Activated CD4-positive, alpha-beta T cell treated with anti-CD3 and anti-CD28 coated beads, Interleukin-2, amount 50 U/mL, for 24 hours (primary cell): ENCODE results near the gene SORBS1.

Source experiments
- DNase-seq, 2 donors: peaks; one replicate each; pipeline ENCODE4 v3.0.0-alpha.2; 2020; ENCODE audit warnings: low read depth in 1 of 2, low spot score in 1 of 2

SORBS1 gene

DNA sequence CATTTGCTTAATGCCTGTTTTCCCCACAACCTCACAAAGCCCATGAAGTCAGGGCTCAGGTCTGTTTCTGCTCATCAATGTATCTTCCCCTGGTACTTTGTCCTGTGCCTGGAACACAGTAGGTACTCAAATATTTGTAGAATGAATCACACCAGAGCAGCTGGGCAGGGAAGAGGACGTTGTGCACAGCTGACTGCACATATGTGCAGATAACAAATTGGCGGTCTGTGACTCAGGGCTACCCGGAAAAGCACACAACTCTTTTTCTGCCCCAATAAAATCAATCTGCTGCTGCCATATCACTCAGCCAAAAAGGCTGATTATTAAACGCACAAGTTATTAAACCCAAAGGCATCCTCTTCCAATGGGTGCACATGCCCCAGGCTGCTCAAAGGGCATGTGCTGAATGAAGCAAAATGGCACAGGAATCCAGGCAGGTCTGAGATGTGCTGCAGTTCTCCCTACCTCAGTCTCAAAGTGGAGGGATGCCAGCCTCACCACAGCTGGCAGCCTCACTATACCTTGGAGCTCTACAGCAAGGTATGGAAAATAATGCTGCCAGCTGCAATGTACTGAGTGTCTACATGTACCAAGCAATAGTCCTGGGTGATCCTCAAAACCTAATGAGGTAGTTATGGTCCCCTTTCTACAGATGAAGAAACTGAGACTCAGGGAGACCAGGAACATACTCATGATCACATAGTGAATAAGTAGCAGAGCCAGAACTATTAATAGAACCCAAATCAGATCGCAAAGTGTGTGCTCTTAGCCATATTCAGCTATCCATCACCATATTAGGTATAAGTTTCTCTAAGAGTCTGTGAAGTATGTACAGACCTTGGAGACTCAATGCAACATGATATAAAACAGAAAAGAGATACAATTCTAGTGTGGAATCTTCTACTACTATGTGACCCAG, 43.4 kb downstream of the SORBS1 start:
- no peak for DNase-seq

DNA sequence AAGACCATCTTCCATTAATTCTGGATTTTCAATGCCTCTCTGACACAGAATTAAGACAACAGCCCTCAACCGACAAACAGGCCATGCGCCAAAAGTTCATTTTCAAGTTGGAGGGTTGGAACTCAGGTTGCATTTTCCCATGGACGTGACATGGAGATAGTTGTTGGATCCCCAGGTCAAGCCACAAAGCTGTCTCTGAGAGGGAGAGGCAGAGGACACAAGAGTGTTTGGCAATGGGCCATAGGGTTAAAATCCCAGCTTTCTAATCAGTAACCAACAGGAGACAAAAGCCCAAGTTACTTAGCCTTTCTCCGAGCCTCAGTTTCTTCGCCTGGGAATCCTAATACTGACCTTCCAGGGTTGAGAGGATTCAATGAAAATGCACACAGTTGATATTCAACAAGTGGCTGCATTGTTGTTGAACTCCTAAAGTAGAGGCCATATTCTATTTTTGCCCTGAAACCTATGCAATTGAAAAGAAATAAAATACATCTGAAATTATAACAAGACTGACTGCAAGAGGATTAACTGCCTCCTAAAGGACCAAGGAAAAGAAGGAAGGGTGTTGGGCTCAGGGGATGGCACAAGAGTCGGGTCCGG, 44.3 kb downstream of the SORBS1 start:
- DNase-seq: no peak

DNA sequence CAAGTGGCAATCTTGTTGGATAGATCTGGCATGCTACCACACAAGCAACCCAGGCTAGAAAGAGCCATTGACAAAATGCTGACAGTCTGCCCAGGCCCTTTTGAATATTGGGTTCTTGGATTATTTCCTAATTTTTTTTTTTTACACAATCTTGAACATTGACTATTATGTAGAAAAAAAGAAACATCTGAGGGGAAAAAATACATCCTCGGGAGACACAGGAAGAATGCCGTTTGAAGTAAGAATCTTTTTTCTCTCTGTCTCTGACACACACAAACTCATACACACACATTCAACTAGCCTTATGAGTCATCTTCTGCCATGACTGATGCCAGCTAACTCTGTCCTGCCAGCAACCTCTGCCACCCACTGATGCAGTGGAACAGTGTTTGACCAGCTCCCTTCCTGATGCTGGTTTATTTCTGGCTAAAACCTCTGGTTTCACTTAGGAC, 47.2 kb downstream of the SORBS1 start:
- no peak for DNase-seq

DNA sequence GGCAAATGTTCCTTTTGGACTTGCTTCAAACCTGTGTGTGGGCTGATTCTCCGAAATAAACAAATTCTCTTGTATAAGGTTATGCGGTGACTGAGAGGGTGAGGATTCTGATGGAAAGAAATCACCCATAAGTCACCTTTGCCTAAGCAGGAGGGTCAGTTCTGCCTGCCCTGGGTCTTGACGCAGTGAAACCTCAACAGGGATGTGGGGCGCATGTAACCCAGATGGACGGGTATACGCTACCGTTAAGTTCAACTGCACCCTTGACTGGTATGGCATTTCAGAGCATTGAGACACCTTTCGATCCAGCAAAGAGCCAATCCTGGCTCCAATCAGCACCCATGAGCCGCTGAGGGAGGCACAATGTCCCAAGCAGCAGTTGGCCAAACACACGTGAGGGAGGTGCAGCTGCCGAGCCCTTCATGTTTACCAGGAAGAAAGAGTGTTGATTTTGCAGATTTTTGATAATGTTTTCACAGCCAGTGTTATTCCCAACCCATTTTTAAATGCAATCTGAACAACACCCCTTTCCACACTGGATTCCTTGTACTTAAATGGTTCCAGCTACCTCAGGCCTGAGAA, 48.1 kb downstream of the SORBS1 start:
- no peak for DNase-seq

DNA sequence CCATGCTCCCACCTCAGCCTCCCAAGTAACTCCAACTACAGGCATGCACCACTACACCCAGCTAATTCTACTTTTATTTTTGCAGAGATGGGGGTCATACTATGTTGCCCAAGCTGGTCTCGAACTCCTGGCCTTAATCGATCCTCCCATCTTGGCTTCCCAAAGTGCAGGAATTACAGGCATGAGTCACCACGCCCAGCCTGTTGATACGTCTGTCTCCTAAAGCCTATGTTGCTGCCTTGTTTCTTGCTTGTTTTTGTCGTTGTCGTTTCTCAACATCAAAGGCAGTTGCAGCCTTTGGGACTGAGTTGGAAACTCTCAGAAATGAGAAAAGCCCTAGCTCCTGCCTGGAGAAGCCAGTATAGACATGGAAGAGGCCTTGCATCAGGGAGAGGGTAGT, 49.9 kb downstream of the SORBS1 start:
- DNase-seq: no peak

DNA sequence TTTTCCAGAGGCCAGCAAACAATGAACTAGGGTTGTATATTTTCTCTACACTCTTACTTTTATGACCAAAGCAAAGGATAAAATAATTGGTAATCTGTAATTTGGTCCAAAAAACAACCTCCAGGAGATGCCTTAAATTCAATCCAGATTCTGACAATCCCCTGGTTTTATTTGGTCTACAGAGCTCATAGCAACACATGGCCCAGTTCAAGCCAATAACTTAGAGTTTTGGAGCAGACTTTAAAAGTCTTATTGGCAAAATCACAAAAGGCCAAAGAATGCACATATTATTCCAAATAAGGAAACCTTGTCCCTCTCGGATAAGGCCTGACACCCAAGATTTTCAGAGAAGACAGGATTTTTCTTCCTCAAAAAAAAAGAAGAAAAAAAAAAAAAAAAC, 51.9 kb downstream of the SORBS1 start:
- no peak for DNase-seq

DNA sequence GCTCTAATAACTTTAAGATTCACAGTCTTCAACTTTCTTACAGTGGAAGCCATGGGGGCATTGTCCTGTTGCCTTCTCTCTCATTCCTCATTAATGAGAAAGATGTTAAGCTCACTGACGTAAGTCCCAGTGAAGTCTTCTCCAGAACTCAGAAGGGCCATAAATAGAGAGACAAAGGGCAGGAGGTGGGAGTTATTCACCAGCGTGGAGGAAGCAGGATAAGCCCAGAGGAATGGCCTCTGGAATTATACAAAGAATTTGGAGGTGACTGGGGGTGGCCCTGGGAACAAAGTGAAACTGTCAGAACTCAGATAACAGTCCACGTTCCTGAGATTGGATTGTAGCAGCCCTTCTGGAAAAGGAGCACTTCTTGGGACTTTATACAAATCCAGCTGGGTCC, 52.4 kb downstream of the SORBS1 start:
- DNase-seq: no peak

DNA sequence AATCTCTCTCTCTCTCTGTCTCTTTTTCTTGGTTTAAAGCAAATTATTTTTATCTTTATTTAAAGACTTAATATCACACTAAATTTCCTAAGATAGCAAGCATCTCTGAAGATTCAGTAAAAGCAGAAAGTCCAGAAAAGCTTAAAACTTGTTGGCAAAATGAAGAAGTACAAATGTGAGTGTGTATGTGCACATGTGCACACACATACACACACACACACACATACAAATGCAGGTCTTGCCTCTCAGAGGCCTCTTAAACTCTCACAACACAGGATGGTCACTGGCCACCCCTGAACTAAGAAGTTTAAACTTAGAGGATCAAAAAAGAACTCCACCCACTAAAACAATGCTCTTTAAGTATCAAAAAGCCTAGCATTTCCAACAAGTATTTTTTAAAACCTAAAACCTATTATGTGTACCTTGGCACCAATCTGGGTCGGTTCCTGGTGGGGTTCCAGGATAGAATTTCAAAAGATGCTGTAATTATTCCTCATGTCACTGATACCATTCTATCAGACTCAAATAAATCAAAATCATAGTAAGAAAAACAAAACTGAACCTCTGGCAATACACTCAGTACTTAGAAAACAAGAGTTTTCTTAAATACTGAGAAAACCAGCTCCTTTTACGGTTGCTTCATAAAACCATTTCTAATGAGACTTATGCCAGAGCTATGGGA, 55.0 kb downstream of the SORBS1 start:
- DNase-seq: no peak

DNA sequence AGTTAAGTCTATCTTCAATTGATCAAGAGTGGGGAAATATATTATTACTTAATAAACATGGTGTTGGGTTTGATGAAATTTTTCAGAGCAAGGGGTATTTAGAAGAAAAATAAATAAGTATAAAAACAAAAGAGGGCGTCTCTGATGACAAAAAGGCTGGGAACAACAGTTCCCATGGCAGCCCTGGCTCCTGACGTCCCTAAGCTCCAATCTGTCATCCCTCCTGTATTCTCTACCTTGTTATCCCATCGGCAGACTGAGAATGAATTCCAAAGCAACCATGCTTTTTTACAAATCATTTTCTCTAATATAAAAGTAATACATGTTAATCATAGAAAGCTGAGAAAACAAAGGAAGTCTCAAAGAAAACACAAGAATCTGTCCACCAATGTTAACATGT, 55.5 kb downstream of the SORBS1 start:
- DNase-seq: no peak

DNA sequence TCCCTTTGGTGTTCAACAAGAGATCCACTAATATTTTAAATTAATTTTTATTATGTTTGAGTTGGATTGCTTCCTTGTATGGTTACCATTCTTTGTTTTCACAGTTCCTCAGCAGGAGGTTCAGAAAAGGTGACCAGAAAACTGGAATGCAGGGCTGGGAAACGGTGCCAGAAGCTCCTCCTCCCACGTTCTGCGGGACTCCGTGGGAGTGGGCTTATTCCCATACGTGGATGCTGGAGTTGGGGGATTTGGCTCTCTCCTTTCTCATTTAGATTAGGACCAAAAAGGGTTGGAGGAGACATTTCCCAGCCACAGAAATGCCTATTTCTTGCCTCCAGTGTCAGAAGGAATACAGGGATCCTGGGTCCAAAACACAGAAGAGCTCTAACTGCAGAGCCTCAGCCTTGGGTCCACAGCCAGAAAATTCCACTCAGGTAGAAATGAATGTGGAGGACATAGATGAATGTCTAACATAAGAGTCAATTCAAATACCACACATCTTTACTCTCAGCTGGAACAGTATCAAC, 56.0 kb downstream of the SORBS1 start:
- DNase-seq: no peak

DNA sequence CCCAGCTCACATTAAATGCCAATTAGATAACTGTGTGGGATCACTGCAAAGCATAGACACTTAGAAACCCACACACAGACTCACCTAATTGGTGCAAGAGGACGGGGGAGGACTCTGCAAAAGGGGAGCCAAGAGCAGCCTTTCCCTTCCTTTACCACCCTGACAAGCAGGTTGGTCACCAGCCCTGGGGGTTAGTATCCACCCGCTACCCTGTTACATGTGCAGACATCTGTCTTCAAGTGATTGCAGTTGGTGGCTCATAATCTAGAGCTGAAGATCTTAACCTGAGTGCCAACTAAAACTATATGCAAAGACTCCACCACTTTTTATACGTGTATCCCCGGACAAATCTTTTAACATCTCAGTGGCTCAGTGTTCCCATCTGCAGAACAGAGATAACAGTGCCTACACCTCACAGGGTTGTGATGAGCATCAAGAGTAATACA, 56.9 kb downstream of the SORBS1 start:
- no peak for DNase-seq

DNA sequence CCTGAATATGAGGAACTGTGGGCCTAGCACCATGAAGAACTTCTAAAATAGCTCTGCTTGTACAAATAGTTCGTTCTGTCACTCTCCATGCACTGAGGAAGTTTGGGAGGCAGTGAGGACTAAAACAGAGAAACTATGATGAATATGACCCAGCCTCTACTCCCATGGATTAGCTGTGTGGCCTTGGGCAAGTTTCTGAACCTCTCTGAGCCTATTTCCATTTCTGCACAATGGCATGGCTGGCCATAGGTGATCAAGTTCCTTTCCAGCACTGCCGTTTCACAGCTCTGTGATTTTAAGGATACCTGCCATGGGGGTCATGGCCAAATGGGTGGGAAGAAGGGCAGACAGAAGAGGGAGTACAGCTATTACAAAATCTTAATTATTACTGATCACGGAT, 57.6 kb downstream of the SORBS1 start:
- no peak for DNase-seq

DNA sequence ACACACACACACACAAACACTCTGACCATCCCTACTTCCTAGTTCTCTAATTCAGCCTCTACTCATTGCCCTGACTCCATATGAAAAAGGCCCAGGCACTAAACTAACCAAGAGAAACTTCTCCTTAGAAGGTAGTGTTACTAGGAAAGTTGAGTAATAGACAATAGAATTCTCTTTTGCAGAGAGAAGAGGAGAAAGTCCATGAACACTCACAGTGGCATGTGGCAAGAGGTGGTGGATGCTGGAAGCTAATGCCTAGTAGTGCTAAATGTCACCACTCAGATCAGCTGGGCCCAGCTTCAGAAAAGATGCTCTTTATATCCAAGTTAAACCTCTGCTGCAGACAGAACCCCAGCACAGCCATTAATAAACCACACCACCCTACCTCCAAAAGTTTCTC, 58.2 kb downstream of the SORBS1 start:
- DNase-seq: no peak

DNA sequence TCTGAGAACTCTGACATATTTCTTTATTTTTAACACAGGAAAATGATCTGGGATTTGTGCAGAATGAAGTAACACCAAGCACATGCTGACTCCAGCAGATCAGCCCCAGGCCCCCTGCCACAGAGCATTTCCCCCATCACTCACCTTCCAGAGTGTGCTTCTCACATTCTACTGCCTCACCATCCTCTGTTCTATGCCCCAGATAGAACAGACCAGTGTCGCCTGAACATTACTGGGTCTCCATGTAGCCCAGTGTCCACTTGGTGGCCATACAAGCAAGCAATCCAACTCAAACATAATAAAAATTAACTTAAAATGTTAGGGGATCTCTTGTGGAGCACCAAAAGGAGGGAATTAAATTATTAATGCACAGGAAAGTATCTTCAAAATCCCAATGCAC, 58.8 kb downstream of the SORBS1 start:
- no peak for DNase-seq

DNA sequence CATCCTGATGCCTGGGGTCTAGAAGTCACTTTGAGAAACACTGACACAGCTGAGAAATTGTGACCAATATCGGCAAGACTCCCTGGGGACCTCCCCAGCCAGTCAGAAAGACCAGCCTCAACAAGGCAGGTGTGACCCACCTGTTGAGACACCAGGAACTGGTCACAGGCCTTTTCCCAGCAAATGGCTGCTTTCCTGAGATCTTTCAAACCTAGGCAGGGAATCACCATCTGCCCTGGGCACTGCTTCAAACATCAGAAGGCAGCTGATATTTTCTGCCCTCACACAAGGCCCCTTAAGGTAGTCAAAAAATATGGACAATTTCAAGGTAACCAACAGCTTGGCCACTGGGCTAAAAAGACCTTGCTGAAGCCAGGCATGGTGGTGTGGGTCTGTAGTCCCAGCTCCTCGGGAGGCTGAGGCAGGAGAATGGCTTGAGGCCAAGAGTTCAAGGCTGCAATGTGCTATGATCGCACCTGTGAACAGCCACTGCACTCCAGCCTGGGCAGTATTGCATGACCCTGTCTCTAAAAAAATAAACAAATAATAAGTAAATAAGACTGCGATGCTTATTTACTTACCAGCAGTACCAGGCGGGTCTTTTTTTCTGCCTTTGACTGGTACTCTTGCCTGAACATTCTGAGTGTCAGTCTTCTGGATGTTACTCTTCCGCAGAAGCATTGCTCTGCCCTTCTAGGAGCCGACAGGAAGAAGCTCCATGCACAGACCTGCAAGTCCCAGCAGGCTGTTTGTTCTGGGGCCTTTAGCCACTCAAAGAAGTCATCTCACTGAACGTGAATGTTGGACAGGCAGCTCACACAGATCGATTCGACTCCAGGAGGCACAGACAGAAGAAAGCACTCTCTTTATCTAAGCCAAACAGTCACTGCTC, 59.7 kb downstream of the SORBS1 start:
- DNase-seq: no peak

DNA sequence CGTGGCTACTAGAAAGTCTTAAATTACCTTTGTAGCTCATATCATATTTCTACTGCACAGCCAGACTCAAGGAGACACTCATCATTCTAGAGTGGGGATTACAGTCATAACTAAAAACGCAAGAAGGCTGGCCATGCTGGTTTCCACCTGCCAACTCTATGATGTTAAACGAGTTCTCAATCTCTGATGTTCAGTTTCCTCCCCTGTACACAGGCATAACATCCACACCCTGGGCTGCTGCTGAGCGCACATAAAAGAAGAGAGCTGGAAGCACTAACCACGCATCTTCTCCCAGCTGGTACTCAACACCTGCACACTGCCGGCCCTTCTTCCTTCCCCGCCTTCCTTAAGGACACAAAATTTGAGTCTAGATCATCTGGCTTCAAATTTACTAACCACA, 60.5 kb downstream of the SORBS1 start:
- DNase-seq: no peak

DNA sequence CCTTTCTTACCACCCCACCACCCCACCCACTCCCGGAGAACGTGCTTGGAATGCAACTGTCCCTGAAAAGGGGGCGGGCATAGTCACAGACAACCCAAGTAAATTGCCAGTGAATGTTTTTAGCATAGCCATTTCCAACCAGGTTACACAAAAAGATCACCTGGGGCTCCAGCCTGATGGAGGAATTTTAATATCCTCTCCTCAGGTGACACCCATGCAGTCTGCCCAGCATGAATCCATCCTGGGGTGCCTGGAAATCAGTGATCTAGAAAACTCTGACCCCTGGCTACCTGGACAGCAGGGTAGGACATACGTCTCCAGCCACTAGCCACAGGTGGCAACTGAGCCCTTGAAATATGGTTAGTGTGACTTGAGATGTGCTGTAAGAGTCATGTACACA, 61.1 kb downstream of the SORBS1 start:
- no peak for DNase-seq

DNA sequence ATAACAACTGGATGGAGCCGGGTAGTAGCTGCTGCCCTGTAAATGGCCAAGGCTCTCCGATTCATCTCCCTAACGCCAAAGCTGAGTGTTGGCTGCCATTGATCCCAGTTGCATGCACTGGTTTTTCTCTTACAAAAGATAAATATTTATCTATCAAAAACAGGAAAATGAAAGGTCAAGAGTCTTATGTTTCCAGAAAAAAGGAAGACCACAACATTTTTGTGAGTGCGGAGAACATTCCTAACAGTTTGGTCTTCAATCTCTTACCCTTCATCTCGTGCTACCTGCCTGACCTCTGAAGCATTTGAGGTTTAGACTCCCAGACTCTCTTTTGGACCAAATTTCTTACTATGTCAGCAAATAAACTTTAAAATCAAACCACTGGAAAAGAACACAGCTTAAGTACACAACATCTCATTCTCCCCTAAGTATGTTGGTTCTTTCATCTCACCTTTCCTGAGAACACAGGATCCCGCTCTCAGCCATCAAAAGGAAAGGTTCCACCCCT, 61.6 kb downstream of the SORBS1 start:
- no peak for DNase-seq

DNA sequence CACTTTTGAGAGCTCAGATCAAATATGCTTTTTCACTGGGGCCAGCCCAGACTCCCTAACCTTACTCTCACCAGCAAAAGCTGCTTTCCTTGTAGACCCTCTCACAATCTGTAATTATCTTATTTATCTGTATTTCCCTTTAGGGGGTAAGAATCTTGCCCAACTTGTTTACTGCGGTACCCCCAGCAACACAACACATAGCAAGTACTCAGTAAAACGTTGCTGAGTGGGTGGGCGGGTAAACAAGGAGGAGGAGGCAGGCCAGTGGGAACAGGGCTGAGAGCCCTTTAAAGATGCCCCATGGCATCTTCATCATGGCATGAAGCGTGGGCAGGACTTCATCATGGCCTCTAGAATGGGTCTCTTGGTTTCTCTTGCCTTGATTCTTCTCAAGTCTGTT, 64.2 kb downstream of the SORBS1 start:
- DNase-seq: no peak

DNA sequence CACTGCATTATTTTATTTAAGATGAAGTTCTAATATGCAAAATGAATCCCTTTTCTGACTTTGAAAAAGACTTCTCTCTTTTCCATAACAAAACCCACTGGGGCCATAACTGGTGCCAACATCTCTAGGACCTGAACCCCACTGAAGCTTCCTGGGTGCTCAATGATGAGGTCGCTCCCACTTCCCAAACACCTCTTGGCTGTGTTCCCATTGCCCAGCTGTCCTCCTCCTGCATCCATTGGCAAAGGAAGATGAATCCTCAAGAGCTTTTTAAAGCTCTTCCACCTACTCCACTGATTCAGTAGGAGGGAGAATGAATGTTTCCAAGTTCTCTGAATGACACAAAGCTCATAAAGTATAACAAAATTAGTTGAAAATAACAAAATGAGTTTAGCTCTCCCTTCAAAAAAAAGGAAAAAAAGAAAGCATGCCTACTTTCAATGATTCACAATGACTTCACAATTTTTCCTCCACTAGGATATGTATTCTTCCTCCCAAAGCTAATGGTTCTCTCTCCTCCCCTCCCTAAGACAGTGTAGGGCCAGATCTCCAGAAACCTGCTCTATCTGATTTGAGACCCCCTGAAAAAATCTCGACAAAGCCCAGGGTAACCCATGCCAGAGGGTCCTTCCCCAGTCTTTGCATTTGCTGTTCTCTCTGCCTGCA, 64.8 kb downstream of the SORBS1 start:
- DNase-seq: no peak
